Erythroblast (primary cell): ENCODE measurements around the gene HSD17B8.

Experiments used
- GATA1 ChIP-seq: IDR thresholded peaks from 2 replicates; pipeline ENCODE4 v1.6.1; 2011; ENCODE audit warnings: low read depth, mild to moderate bottlenecking, control low read depth, low read length, moderate library complexity
- POLR2A ChIP-seq: IDR thresholded peaks from 2 replicates; pipeline ENCODE4 v1.6.1; 2011; ENCODE audit warnings: mild to moderate bottlenecking, low read length

- TF ChIP-seq POLR2A (no peak), GATA1 (no peak)
Measured at GRCh38 chr6:33252759-33253158, 48.3 kb downstream of the HSD17B8 start.
